Measurements from ENCODE around the gene STIM2.

DNA sequence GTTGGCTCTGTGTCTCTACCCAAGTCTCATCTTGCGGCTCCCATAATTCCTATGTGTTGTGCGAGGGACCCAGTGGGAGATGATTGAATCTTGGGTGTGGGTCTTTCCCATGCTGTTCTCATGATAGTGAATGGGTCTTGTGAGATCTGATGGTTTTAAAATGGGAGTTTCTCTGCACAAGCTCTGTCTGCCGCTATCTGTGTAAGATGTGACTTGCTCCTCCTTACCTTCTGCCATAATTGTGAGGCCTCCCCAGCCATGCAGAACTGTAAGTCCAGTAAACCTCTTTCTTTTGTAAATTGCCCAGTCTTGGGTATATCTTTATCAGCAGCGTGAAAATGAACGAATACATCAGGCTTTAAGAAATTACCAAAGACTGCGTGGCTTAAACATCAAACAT lies 31.2 kb downstream of the STIM2 start:
- no peak for TF ChIP-seq POLR2AphosphoS5 (IDR thresholded peaks at IDR 0.05)
- no peak for TF ChIP-seq CTCF (IDR thresholded peaks at IDR 0.05)
- TF ChIP-seq POLR2A (IDR thresholded peaks at IDR 0.05; ENCODE audit: low read depth), result no peak

Measured in esophagus muscularis mucosa (tissue), 3 donors.